ENCODE results near the gene ACSL5. TPM values are rescaled to one million over a fixed set of nuclear protein-coding genes. Genes with fewer than 3 reads are reported as not detected.
"Not testable (repeated sequence)": the region's sequence is repeated elsewhere in the genome, so short reads cannot be mapped to it uniquely, and the experiment has no call there.

ACSL5 gene
- total RNA-seq, 1 donor from 2014 or later, result 1.5 TPM

GRCh38 chr10:112402917-112403316 is 29.0 kb downstream of the ACSL5 start:
- H3K36me3 ChIP-seq (ENCODE audit: control insufficient read depth, insufficient read depth, low read length), result no peaks in the 10 kb centered on the region
- DNase-seq (ENCODE audit: low read depth), result no peak
- no peaks in the 10 kb centered on the region for H3K27me3 ChIP-seq (ENCODE audit: control insufficient read depth, insufficient read depth, low read length)
- TF ChIP-seq, protein P1, sequence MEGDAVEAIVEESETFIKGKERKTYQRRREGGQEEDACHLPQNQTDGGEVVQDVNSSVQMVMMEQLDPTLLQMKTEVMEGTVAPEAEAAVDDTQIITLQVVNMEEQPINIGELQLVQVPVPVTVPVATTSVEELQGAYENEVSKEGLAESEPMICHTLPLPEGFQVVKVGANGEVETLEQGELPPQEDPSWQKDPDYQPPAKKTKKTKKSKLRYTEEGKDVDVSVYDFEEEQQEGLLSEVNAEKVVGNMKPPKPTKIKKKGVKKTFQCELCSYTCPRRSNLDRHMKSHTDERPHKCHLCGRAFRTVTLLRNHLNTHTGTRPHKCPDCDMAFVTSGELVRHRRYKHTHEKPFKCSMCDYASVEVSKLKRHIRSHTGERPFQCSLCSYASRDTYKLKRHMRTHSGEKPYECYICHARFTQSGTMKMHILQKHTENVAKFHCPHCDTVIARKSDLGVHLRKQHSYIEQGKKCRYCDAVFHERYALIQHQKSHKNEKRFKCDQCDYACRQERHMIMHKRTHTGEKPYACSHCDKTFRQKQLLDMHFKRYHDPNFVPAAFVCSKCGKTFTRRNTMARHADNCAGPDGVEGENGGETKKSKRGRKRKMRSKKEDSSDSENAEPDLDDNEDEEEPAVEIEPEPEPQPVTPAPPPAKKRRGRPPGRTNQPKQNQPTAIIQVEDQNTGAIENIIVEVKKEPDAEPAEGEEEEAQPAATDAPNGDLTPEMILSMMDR (IDR thresholded peaks at IDR 0.05; ENCODE audit: insufficient read depth, low read length, poor library complexity, severe bottlenecking), result no peak
- no peak overlapping the region for H3K4me3 ChIP-seq (ENCODE audit: low read depth, low read length)

DNA sequence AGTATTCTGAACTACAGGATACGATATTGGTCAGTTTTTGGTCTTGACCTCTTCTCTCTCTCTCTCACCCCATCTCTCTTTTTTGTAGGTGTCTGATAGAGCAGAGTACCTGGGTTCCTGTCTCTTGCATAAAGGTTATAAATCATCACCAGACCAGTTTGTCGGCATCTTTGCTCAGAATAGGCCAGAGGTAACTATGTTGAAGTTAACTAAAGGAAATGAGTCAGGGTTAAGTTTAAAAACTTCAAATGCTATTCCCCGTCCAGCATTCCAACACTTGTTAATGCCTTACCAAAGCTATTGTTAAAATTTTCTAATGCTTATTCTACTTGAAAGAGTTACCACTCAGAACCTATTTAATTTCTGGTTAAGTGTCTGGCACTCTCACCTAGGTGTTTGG is 30.7 kb downstream of the ACSL5 start:
- no peak overlapping the region for H3K4me3 ChIP-seq (ENCODE audit: low read depth, low read length)

GRCh38 chr10:112406806-112407205 is 32.9 kb downstream of the ACSL5 start:
- H3K4me3 ChIP-seq (ENCODE audit: low read depth, low read length); DNase-seq (ENCODE audit: low read depth); H3K27me3 ChIP-seq (ENCODE audit: control insufficient read depth, insufficient read depth, low read length); H3K36me3 ChIP-seq (ENCODE audit: control insufficient read depth, insufficient read depth, low read length): not testable (repeated sequence)

More for the DNA sequence above, 30.7 kb downstream of the ACSL5 start:
- no peaks in the 10 kb centered on the region for H3K27me3 ChIP-seq (ENCODE audit: control insufficient read depth, insufficient read depth, low read length)
- TF ChIP-seq, protein P1 (IDR thresholded peaks at IDR 0.05; ENCODE audit: insufficient read depth, low read length, poor library complexity, severe bottlenecking), result no peak
- peak; percentile 41 for DNase-seq (ENCODE audit: low read depth)
- H3K36me3 ChIP-seq (ENCODE audit: control insufficient read depth, insufficient read depth, low read length), result no peaks in the 10 kb centered on the region

GRCh38 chr10:112407696-112408095 is 33.8 kb downstream of the ACSL5 start:
- TF ChIP-seq, protein P1 (IDR thresholded peaks at IDR 0.05; ENCODE audit: insufficient read depth, low read length, poor library complexity, severe bottlenecking), result no peak
- no peak for DNase-seq (ENCODE audit: low read depth)
- H3K4me3 ChIP-seq (ENCODE audit: low read depth, low read length), result no peak overlapping the region
- H3K27me3 ChIP-seq (ENCODE audit: control insufficient read depth, insufficient read depth, low read length), result no peaks in the 10 kb centered on the region
- H3K36me3 ChIP-seq (ENCODE audit: control insufficient read depth, insufficient read depth, low read length), result no peaks in the 10 kb centered on the region

GRCh38 chr10:112409299-112409698 is 35.4 kb downstream of the ACSL5 start:
- Histone ChIP-seq H3K36me3 (ENCODE audit: control insufficient read depth, insufficient read depth, low read length) (no peaks in the 10 kb centered on the region), H3K27me3 (ENCODE audit: control insufficient read depth, insufficient read depth, low read length) (no peaks in the 10 kb centered on the region), H3K4me3 (ENCODE audit: low read depth, low read length) (no peak overlapping the region)
- TF ChIP-seq, protein P1 (IDR thresholded peaks at IDR 0.05; ENCODE audit: insufficient read depth, low read length, poor library complexity, severe bottlenecking), result no peak
- no peak for DNase-seq (ENCODE audit: low read depth)

- no peak for DNase-seq (ENCODE audit: low read depth)
These were observed 35.8 kb downstream of the ACSL5 start for GRCh38 chr10:112409755-112410154.

More at GRCh38 chr10:112409755-112410154, 35.8 kb downstream of the ACSL5 start:
- Histone ChIP-seq H3K36me3 (ENCODE audit: control insufficient read depth, insufficient read depth, low read length) (no peaks in the 10 kb centered on the region), H3K27me3 (ENCODE audit: control insufficient read depth, insufficient read depth, low read length) (no peaks in the 10 kb centered on the region), H3K4me3 (ENCODE audit: low read depth, low read length) (no peak overlapping the region)
- TF ChIP-seq, protein P1 (IDR thresholded peaks at IDR 0.05; ENCODE audit: insufficient read depth, low read length, poor library complexity, severe bottlenecking), result no peak
